Hepatocyte (in vitro differentiated cells): ENCODE measurements around the gene SFXN5. TPM values are rescaled to one million over a fixed set of nuclear protein-coding genes. Genes with fewer than 3 reads are reported as not detected.

Source experiments
- DNase-seq: peaks from one replicate; pipeline ENCODE4 v3.0.0-alpha.2; 2016; ENCODE audit warnings: low spot score
- H2AFZ ChIP-seq: fragments of 200-600 bp; sonication (generic); 2 replicates; pipeline ENCODE4 v1.6.0; 2016; ENCODE audit warnings: antibody characterized with exemption, mild to moderate bottlenecking
- H3K27ac ChIP-seq: fragments of 200-600 bp; sonication (generic); 2 replicates; pipeline ENCODE4 v1.5.1; 2016; ENCODE audit warnings: mild to moderate bottlenecking
- H3K27me3 ChIP-seq: fragments of 200-600 bp; sonication (generic); 2 replicates; pipeline ENCODE4 v1.6.1; 2016
- H3K36me3 ChIP-seq: fragments of 200-600 bp; sonication (generic); replicated peaks from 2 replicates; pipeline ENCODE4 v1.5.1; 2016; ENCODE audit warnings: low read depth; ENCODE audit not compliant: insufficient read depth
- H3K4me1 ChIP-seq: fragments of 200-600 bp; sonication (generic); 2 replicates; pipeline ENCODE4 v1.5.1; 2016; ENCODE audit warnings: mild to moderate bottlenecking, moderate library complexity; ENCODE audit not compliant: insufficient read depth
- H3K4me2 ChIP-seq: fragments of 200-600 bp; sonication (generic); 2 replicates; pipeline ENCODE4 v1.6.0; 2016
- H3K4me3 ChIP-seq: fragments of 200-600 bp; sonication (generic); 2 replicates; pipeline ENCODE4 v1.5.1; 2016; ENCODE audit warnings: mild to moderate bottlenecking
- H3K79me2 ChIP-seq: fragments of 200-600 bp; sonication (generic); 2 replicates; pipeline ENCODE4 v1.6.0; 2017; ENCODE audit warnings: mild to moderate bottlenecking
- H3K9me2 ChIP-seq: fragments of 200-600 bp; sonication (generic); replicated peaks from 2 replicates; pipeline ENCODE4 v1.6.0; 2017; ENCODE audit warnings: mild to moderate bottlenecking; ENCODE audit not compliant: insufficient read depth
- H3K9me3 ChIP-seq: fragments of 200-600 bp; sonication (generic); 2 replicates; pipeline ENCODE4 v1.5.1; 2016; ENCODE audit warnings: low read depth, mild to moderate bottlenecking
- H4K20me1 ChIP-seq: fragments of 200-600 bp; sonication (generic); 2 replicates; pipeline ENCODE4 v1.6.0; 2016; ENCODE audit warnings: mild to moderate bottlenecking; ENCODE audit not compliant: insufficient read depth, poor library complexity, severe bottlenecking
- CTCF ChIP-seq: fragments of 200-600 bp; sonication (generic); IDR thresholded peaks from 2 replicates; pipeline ENCODE4 v1.5.1; 2016; ENCODE audit warnings: antibody characterized with exemption, mild to moderate bottlenecking; ENCODE audit not compliant: poor library complexity
- EZH2 ChIP-seq: fragments of 200-600 bp; sonication (generic); IDR thresholded peaks from 2 replicates; pipeline ENCODE4 v1.6.1; 2016; ENCODE audit warnings: antibody characterized with exemption, mild to moderate bottlenecking, borderline replicate concordance
- EZH2phosphoT487 ChIP-seq: fragments of 200-600 bp; sonication (generic); IDR thresholded peaks from one replicate; pipeline ENCODE4 v1.6.1; 2018; ENCODE audit warnings: antibody characterized with exemption, mild to moderate bottlenecking, low read depth, moderate library complexity; ENCODE audit not compliant: unreplicated experiment, severe bottlenecking
- WGBS: methylation state at CpG from one replicate; pipeline ENCODE4 v1.1.6; 2016; ENCODE audit warnings: low lambda C conversion rate; ENCODE audit errors: missing lambda C conversion rate; 5-methylcytosine and 5-hydroxymethylcytosine counted together
- polyA plus RNA-seq: library from polyadenylated mRNA; unstranded; fragments of >200 nt; fragmentation: Nextera tagmentation; extraction: Ambion mirVana; gene quantifications from 2 replicates; pipeline ENCODE4 v1.2.1, GENCODE V29; 2016
- total RNA-seq: library from RNA; depleted of rRNA; stranded (reverse); fragments of >200 nt; gene quantifications from 2 replicates; pipeline ENCODE4 v1.2.3, GENCODE V29; 2014

Gene SFXN5
- total and polyA plus RNA-seq, 2 experiments from 2014 or later: 25.8 to 34.6 TPM

- Histone ChIP-seq H3K27ac (peak overlapping the region; percentile 85), H3K9me2 (no peaks in the 10 kb centered on the region), H4K20me1 (no peaks in the 10 kb centered on the region), H3K4me2 (no peak overlapping the region), H3K36me3 (no peaks in the 10 kb centered on the region), H3K27me3 (no peaks in the 10 kb centered on the region), H3K79me2 (no peaks in the 10 kb centered on the region), H2AFZ (no peak overlapping the region), H3K4me1 (peaks cover 15% of the 10 kb centered on the region), H3K9me3 (no peaks in the 10 kb centered on the region), H3K4me3 (no peak overlapping the region)
- whole genome bisulfite sequencing: 93% methylated on average over 4 of the region's 4 CpGs
- no peak for TF ChIP-seq EZH2phosphoT487
- no peak for TF ChIP-seq CTCF
- no peak for TF ChIP-seq EZH2
- no peak for DNase-seq
Observed at GRCh38 chr2:73022024-73022568, 49.4 kb downstream of the SFXN5 start.

GRCh38 chr2:73021371-73022010 lies 50.0 kb downstream of the SFXN5 start:
- Histone ChIP-seq H3K79me2 (no peaks in the 10 kb centered on the region), H3K36me3 (no peaks in the 10 kb centered on the region), H3K4me3 (no peak overlapping the region), H2AFZ (no peak overlapping the region), H3K9me2 (no peaks in the 10 kb centered on the region), H3K4me1 (peaks cover 15% of the 10 kb centered on the region), H3K9me3 (no peaks in the 10 kb centered on the region), H3K4me2 (peak overlapping the region; percentile 24), H3K27ac (peak overlapping the region; percentile 85), H3K27me3 (no peaks in the 10 kb centered on the region), H4K20me1 (no peaks in the 10 kb centered on the region)
- WGBS: 79% methylated on average over 8 of the region's 8 CpGs
- DNase-seq: no peak
- TF ChIP-seq EZH2phosphoT487 (no peak), EZH2 (no peak), CTCF (no peak)

GRCh38 chr2:73020657-73021370 lies 50.7 kb downstream of the SFXN5 start:
- DNase-seq: peak; percentile 77
- H3K4me3 ChIP-seq: no peak overlapping the region
- no peaks in the 10 kb centered on the region for H3K79me2 ChIP-seq
- no peaks in the 10 kb centered on the region for H3K9me3 ChIP-seq
- no peaks in the 10 kb centered on the region for H3K9me2 ChIP-seq
- peak overlapping the region; percentile 24 for H3K4me2 ChIP-seq
- H3K4me1 ChIP-seq: peaks cover 15% of the 10 kb centered on the region
- WGBS: 64% methylated on average over 12 of the region's 12 CpGs
- no peaks in the 10 kb centered on the region for H3K27me3 ChIP-seq
- no peaks in the 10 kb centered on the region for H4K20me1 ChIP-seq
- no peak overlapping the region for H2AFZ ChIP-seq
- H3K36me3 ChIP-seq: no peaks in the 10 kb centered on the region
- H3K27ac ChIP-seq: peak overlapping the region; percentile 85
- TF ChIP-seq EZH2: no peak

GRCh38 chr2:73020306-73020656 lies 51.2 kb downstream of the SFXN5 start:
- Histone ChIP-seq H2AFZ (no peak overlapping the region), H3K79me2 (no peaks in the 10 kb centered on the region), H3K36me3 (no peaks in the 10 kb centered on the region), H3K4me3 (no peak overlapping the region), H3K4me2 (peak overlapping the region; percentile 2), H3K9me2 (no peaks in the 10 kb centered on the region), H4K20me1 (no peaks in the 10 kb centered on the region), H3K27me3 (no peaks in the 10 kb centered on the region), H3K9me3 (no peaks in the 10 kb centered on the region), H3K4me1 (peaks cover 15% of the 10 kb centered on the region), H3K27ac (peak overlapping the region; percentile 85)
- 93% methylated on average over 8 of the region's 8 CpGs for WGBS
- DNase-seq: no peak
- no peak for TF ChIP-seq CTCF
- TF ChIP-seq EZH2phosphoT487: no peak
- TF ChIP-seq EZH2: no peak
